DOHH2 (cell line): ENCODE results near the gene CEP68.

Experiments
- CTCF ChIP-seq: fragments of 200-600 bp; sonication (generic); IDR thresholded peaks from one replicate; pipeline ENCODE4 v1.5.1; 2014; ENCODE audit warnings: antibody characterized with exemption, mild to moderate bottlenecking, low read depth, low read length; ENCODE audit not compliant: poor library complexity, severe bottlenecking
- EZH2phosphoT487 ChIP-seq: fragments of 200-600 bp; sonication (generic); IDR thresholded peaks from 2 replicates; pipeline ENCODE4 v1.6.1; 2017; ENCODE audit warnings: borderline replicate concordance, mild to moderate bottlenecking, antibody characterized with exemption, low read length, moderate library complexity, mixed read lengths

- TF ChIP-seq CTCF (no peak), EZH2phosphoT487 (no peak)
Measured at GRCh38 chr2:65013776-65014175, 42.4 kb upstream of the CEP68 start.
